ENCODE results near the gene SERPINA1. TPM values are rescaled to one million over a fixed set of nuclear protein-coding genes. Genes with fewer than 3 reads are reported as not detected.

Gene SERPINA1
- total RNA-seq, 1 donor from 2014 or later, result 0.26 TPM

- no peak for TF ChIP-seq CTCF (IDR thresholded peaks at IDR 0.05; ENCODE audit: insufficient read depth, low read length, severe bottlenecking)
- FAIRE-seq (no peak), DNase-seq (ENCODE audit: low read depth) (no peak)
- Histone ChIP-seq H3K27me3 (ENCODE audit: control insufficient read depth, insufficient read depth, low read length) (no peaks in the 10 kb centered on the region), H3K4me3 (ENCODE audit: low read depth, low read length) (no peak overlapping the region), H3K36me3 (ENCODE audit: control insufficient read depth, insufficient read depth, low read length) (no peaks in the 10 kb centered on the region)
Measured at GRCh38 chr14:94367347-94368242, 20.8 kb downstream of the SERPINA1 start.

GRCh38 chr14:94366146-94366915 is 22.1 kb downstream of the SERPINA1 start, which contains the start of gene SERPINA2:
Gene SERPINA2, minus strand, starts transcription at chr14:94366698.
- no peaks in the 10 kb centered on the region for H3K36me3 ChIP-seq (ENCODE audit: control insufficient read depth, insufficient read depth, low read length)
- no peaks in the 10 kb centered on the region for H3K27me3 ChIP-seq (ENCODE audit: control insufficient read depth, insufficient read depth, low read length)
- H3K4me3 ChIP-seq (ENCODE audit: low read depth, low read length), result no peak within 1 kb of the TSS
- TF ChIP-seq CTCF (IDR thresholded peaks at IDR 0.05; ENCODE audit: insufficient read depth, low read length, severe bottlenecking), result no peak
- no peak for DNase-seq (ENCODE audit: low read depth)
- no peak for FAIRE-seq

GRCh38 chr14:94365624-94366023 is 22.8 kb downstream of the SERPINA1 start:
- no peaks in the 10 kb centered on the region for H3K36me3 ChIP-seq (ENCODE audit: control insufficient read depth, insufficient read depth, low read length)
- DNase-seq (ENCODE audit: low read depth), result no peak
- no peaks in the 10 kb centered on the region for H3K27me3 ChIP-seq (ENCODE audit: control insufficient read depth, insufficient read depth, low read length)
- H3K4me3 ChIP-seq (ENCODE audit: low read depth, low read length), result no peak overlapping the region
- no peak for FAIRE-seq
- TF ChIP-seq CTCF (IDR thresholded peaks at IDR 0.05; ENCODE audit: insufficient read depth, low read length, severe bottlenecking), result no peak

- H3K4me3 ChIP-seq (ENCODE audit: low read depth, low read length), result no peak overlapping the region
- H3K36me3 ChIP-seq (ENCODE audit: control insufficient read depth, insufficient read depth, low read length), result no peaks in the 10 kb centered on the region
- FAIRE-seq (no peak), DNase-seq (ENCODE audit: low read depth) (no peak)
- H3K27me3 ChIP-seq (ENCODE audit: control insufficient read depth, insufficient read depth, low read length), result no peaks in the 10 kb centered on the region
- no peak for TF ChIP-seq CTCF (IDR thresholded peaks at IDR 0.05; ENCODE audit: insufficient read depth, low read length, severe bottlenecking)
Measured at GRCh38 chr14:94364964-94365363, 23.4 kb downstream of the SERPINA1 start.

DNA sequence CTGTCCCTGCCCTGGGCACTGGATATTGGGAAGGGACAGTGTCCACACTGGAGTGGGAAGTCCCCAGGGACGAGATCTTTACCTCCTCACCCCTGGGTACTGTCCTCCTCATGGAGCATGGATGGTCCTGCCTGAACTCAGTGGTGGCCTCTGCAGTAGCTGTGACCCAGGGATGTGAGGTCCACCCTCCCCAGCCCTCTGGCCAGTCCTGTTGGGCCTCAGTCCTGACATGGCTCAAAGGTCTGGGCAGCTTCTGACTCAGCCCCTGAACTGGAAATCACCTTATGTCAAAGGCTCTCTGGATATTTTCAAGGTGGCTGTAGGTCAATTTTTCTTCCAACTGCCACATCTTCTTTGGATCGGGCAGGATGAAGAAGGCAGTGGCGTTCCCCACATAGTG is 24.4 kb downstream of the SERPINA1 start:
- H3K27me3 ChIP-seq (ENCODE audit: control insufficient read depth, insufficient read depth, low read length), result no peaks in the 10 kb centered on the region
- H3K36me3 ChIP-seq (ENCODE audit: control insufficient read depth, insufficient read depth, low read length), result no peaks in the 10 kb centered on the region
- no peak for FAIRE-seq
- no peak overlapping the region for H3K4me3 ChIP-seq (ENCODE audit: low read depth, low read length)
- DNase-seq (ENCODE audit: low read depth), result no peak
- TF ChIP-seq CTCF (IDR thresholded peaks at IDR 0.05; ENCODE audit: insufficient read depth, low read length, severe bottlenecking), result no peak
